Measurements from ENCODE around the gene RELCH.

- TF ChIP-seq CTCF (IDR thresholded peaks at IDR 0.05) = no peak
- no peak for TF ChIP-seq POLR2AphosphoS5 (IDR thresholded peaks at IDR 0.05)
Measured at GRCh38 chr18:62281684-62282083, 94.6 kb downstream of the RELCH start.
